A673 (cell line): Measurements from ENCODE around the gene TRDN. TPM values are rescaled to one million over a fixed set of nuclear protein-coding genes. Genes with fewer than 3 reads are reported as not detected.

Experiments
- BruUV-seq: library from RNA; stranded (reverse); fragments of 400-500 nt; replicated peaks from 2 replicates; lab custom pipeline; 2021; lab: Mats Ljungman, UMichigan
- CTCF ChIA-PET: fragments of 300-600 bp; sonication (Branson Sonifier 250); formaldehyde crosslinking; loops from one replicate; lab custom pipeline; 2022; ENCODE audit warnings: antibody characterized with exemption; lab: Charles Lee
- POLR2A ChIA-PET: fragments of 300-600 bp; sonication (Branson Sonifier 250); formaldehyde crosslinking; loops from one replicate; lab custom pipeline; 2022; ENCODE audit warnings: antibody characterized with exemption; ENCODE audit not compliant: low non-redundant PET; lab: Charles Lee
- DNase-seq: peaks from one replicate; pipeline ENCODE4 v3.0.0-alpha.2; 2015; ENCODE audit warnings: low spot score
- H3K27ac ChIP-seq: fragments of 200-600 bp; sonication (generic); 2 replicates; pipeline ENCODE4 v1.5.1; 2016; ENCODE audit warnings: mixed run types, low read depth, mild to moderate bottlenecking, mixed read lengths, antibody characterized with exemption, low read length; ENCODE audit not compliant: poor library complexity, severe bottlenecking
- H3K27me3 ChIP-seq: fragments of 200-600 bp; sonication (generic); replicated peaks from 2 replicates; pipeline ENCODE4 v1.6.1; 2017; ENCODE audit warnings: mixed run types, low read depth, mild to moderate bottlenecking, mixed read lengths, antibody characterized with exemption, low read length; ENCODE audit not compliant: insufficient read depth, poor library complexity
- H3K36me3 ChIP-seq: fragments of 200-600 bp; sonication (generic); 2 replicates; pipeline ENCODE4 v1.6.1; 2016; ENCODE audit warnings: mixed run types, mild to moderate bottlenecking, mixed read lengths, antibody characterized with exemption, low read length; ENCODE audit not compliant: insufficient read depth, poor library complexity, severe bottlenecking
- H3K4me1 ChIP-seq: fragments of 200-600 bp; sonication (generic); 2 replicates; pipeline ENCODE4 v1.6.1; 2017; ENCODE audit warnings: mixed run types, mild to moderate bottlenecking, mixed read lengths, antibody characterized with exemption, low read length; ENCODE audit not compliant: insufficient read depth, poor library complexity, severe bottlenecking
- H3K4me3 ChIP-seq: fragments of 200-600 bp; sonication (generic); 2 replicates; pipeline ENCODE4 v1.5.1; 2016; ENCODE audit warnings: low read depth, mixed run types, mild to moderate bottlenecking, mixed read lengths, low read length; ENCODE audit not compliant: poor library complexity, severe bottlenecking
- H3K9me3 ChIP-seq: fragments of 200-600 bp; sonication (generic); 2 replicates; pipeline ENCODE4 v1.6.1; 2016; ENCODE audit warnings: mixed run types, low read depth, mild to moderate bottlenecking, mixed read lengths, antibody characterized with exemption, low read length; ENCODE audit not compliant: poor library complexity, severe bottlenecking
- CTCF ChIP-seq: fragments of 300-800, 200-600 bp; sonication (generic); conservative IDR thresholded peaks from 2 replicates; pipeline ENCODE4 v1.5.1; 2017; ENCODE audit warnings: low read depth, mild to moderate bottlenecking, antibody characterized with exemption, low read length, moderate library complexity, mixed read lengths
- EZH2 ChIP-seq: fragments of 200-600 bp; sonication (generic); IDR thresholded peaks from 2 replicates; pipeline ENCODE4 v1.6.1; 2017; ENCODE audit warnings: borderline replicate concordance, low read depth, mild to moderate bottlenecking, mixed read lengths, antibody characterized with exemption, low read length; ENCODE audit not compliant: poor library complexity, severe bottlenecking
- intact Hi-C: fragments of 100-400 bp; cut with micrococcal nuclease; formaldehyde crosslinking; loops from one replicate; pipeline ENCODE4 v1.10.0; 2022; ENCODE audit not compliant: unreplicated experiment
- total RNA-seq: library from RNA; stranded (reverse); gene quantifications from 2 replicates; pipeline ENCODE4 v1.2.3, GENCODE V29; 2021

TRDN gene
- total RNA-seq, 1 experiment from 2014 or later: 3.8 TPM

DNA sequence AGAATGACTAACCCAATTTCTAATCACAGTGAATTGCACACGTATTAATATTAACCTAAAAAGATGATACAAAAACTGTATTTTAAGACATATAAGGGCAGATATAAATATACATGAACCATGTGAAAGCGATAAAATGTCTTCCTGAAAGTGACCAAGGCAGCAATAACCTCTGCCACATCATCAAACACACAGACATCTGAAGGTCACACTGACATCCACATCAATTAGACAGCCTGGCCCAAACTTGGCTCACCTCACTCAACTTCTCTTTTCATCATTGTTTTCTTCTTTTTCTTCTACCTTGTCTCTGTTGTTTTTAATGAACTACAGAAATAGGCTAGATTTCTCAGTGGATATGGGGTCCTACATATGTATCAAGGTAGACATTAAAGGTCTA is 128.5 kb downstream of the TRDN start:
- Histone ChIP-seq H3K9me3 (no peaks in the 10 kb centered on the region), H3K27me3 (no peaks in the 10 kb centered on the region), H3K4me3 (no peak overlapping the region), H3K36me3 (no peaks in the 10 kb centered on the region), H3K27ac (no peak overlapping the region), H3K4me1 (peaks cover 13% of the 10 kb centered on the region)
- ChIA-PET POLR2A (no interaction called here), CTCF (no interaction called here)
- TF ChIP-seq EZH2 (no peak), CTCF (no peak)
- no peak for DNase-seq
- intact Hi-C loops: no loop called here
- no TSS peak for BruUV-seq

DNA sequence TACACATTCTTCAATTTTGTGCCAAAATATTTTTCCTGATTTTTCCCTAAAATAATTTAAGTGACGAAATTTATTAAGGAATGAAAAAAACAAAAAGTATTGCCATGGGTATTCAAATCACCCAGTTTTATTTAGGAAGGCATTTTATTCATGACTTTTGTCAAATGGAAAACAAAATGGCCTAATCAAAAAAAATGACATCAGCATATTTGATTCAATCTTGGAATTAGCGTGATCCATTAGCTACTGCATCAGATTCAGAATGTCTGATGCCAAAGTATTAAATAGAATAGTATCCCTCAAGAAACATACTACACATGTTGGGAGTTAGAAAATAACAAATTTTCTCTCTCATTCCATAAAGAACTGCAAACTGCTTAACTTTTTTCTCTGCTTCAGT is 129.2 kb downstream of the TRDN start:
- Histone ChIP-seq H3K36me3 (no peaks in the 10 kb centered on the region), H3K27ac (no peak overlapping the region), H3K27me3 (no peaks in the 10 kb centered on the region), H3K4me3 (no peak overlapping the region), H3K9me3 (no peaks in the 10 kb centered on the region), H3K4me1 (peaks cover 13% of the 10 kb centered on the region)
- DNase-seq: no peak
- intact Hi-C loops: no loop called here
- ChIA-PET POLR2A (no interaction called here), CTCF (no interaction called here)
- TF ChIP-seq EZH2: no peak
- no peak for TF ChIP-seq CTCF
- no TSS peak for BruUV-seq

- Histone ChIP-seq H3K27ac (no peak overlapping the region), H3K4me1 (peaks cover 13% of the 10 kb centered on the region), H3K9me3 (no peaks in the 10 kb centered on the region), H3K27me3 (no peaks in the 10 kb centered on the region), H3K36me3 (no peaks in the 10 kb centered on the region), H3K4me3 (no peak overlapping the region)
- ChIA-PET POLR2A (no interaction called here), CTCF (no interaction called here)
- DNase-seq: no peak
- no TSS peak for BruUV-seq
- intact Hi-C loops: no loop called here
- TF ChIP-seq CTCF (no peak), EZH2 (no peak)
These were observed 133.1 kb downstream of the TRDN start for GRCh38 chr6:123503619-123504018.
